GM21423 (cell line): ENCODE data around the gene RAB34.

Experiments
- ATAC-seq: cut with Tn5 transposase; IDR thresholded peaks from one replicate; pipeline ENCODE4 v1.9.1; 2021; ENCODE audit warnings: mild to moderate bottlenecking, moderate library complexity; ENCODE audit not compliant: unreplicated experiment

RAB34 gene, protein sequence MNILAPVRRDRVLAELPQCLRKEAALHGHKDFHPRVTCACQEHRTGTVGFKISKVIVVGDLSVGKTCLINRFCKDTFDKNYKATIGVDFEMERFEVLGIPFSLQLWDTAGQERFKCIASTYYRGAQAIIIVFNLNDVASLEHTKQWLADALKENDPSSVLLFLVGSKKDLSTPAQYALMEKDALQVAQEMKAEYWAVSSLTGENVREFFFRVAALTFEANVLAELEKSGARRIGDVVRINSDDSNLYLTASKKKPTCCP

DNA sequence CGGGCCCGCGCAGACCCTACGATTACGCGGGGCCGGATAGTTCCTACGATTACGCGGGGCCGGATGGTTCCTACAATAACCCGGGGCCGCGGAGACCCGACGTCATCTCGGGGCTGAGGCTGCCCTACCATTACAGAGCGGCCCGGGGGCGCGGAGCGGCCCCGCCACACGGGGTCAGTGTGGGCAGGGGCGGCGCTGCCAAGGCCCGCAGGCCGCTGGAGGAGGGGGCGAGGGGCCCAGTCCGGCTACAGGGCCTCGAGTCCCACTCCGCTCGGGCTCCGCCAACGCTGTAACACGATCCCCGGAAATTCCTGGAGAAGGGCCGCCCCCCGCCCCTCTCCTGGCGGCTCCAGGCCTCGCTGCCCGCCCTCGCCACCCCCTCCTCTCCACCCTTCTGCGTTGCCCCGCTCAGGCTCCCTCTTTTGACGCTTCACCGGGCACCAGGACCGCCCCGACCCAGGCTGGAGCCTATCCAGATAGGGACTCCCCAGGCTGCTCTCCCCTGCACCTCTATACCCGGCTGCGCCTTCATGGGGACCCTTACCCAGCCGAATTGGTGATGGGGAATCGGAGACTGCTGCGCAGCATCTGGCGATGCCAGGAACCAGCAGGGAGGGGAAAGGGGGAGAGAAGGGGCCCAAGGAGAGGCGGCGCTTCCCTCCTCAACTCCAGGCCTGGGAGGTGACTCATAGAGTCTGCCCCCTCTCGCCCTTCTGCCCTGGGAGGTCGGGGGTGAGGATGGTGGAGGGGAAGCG lies at the start of gene RAB34:
RAB34 (minus strand) TSS at position 291 of the 755 bp plus-strand sequence. CDS start 602 bp downstream, outside the sequence.
- no peak for ATAC-seq

DNA sequence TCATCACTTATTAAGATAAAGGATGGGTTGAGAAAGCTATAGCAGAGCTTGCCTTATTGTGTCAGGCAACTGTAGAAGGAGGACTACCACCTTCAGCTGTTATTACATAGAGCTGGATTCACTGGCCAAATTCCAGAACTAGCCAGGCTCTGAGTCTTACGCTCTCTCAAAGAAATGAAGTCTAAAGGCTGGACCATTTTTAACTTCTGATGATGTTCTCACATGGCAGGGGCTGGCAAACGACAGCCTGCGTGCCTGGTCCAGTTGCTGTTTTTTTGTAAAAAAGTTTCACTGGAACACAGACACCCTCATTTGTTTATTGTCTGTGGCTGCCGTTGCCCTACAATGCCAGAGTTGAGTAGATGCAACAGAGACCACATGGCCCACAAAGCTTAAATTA lies 47.4 kb upstream of the RAB34 start:
- no peak for ATAC-seq

DNA sequence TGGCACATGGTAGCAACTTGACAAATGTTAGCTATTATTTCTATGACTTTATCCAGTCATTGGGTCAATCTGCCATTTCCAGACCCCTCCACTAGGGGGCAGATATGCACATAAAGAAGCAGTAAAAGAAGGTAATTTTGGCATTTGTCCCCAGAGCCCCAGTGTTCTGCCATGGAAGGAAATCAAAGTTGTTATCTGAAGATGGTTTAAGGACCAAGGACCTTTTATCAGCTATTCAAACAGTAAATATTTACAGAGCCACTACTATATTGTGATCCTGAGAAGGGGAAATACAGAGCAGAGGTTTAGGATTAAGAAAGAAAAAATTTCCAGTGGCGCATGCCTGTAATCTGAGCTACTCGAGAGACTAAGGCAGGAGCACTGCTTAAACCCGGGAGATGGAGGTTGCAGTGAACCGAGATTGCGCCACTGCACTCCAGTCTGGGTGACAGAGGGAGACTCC lies 46.2 kb upstream of the RAB34 start:
- peak; percentile 28 for ATAC-seq

DNA sequence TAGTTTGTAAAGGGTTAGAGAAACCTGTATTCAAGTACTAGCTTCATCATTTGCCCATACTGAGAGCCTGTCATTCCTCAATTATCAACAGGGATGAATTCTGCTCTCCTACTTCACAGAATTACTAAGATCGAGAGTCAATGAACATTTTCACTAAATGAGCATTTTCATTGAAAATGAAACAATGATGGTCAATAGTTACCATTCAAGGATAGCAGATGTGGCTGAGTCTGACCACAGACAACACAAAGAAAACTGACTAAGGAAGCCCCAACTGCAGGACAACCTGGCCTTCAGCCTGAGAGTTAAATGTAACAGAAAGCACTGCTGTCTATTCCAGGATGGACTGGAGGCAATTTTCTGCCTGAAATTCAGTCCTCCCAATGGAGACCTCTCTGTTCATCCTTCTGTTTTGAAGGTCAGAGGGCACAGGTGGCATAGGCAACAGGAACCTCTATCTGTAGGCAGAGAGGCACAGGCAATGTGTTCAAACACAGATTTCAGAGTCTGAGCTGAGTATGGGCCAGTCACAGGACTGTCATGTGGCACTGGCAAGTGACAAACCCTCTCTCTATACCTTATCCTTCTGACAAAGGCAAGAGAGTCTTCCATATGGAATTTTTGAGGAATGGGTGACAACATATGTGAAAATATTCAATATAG lies 45.6 kb upstream of the RAB34 start:
- ATAC-seq: peak; percentile 68

DNA sequence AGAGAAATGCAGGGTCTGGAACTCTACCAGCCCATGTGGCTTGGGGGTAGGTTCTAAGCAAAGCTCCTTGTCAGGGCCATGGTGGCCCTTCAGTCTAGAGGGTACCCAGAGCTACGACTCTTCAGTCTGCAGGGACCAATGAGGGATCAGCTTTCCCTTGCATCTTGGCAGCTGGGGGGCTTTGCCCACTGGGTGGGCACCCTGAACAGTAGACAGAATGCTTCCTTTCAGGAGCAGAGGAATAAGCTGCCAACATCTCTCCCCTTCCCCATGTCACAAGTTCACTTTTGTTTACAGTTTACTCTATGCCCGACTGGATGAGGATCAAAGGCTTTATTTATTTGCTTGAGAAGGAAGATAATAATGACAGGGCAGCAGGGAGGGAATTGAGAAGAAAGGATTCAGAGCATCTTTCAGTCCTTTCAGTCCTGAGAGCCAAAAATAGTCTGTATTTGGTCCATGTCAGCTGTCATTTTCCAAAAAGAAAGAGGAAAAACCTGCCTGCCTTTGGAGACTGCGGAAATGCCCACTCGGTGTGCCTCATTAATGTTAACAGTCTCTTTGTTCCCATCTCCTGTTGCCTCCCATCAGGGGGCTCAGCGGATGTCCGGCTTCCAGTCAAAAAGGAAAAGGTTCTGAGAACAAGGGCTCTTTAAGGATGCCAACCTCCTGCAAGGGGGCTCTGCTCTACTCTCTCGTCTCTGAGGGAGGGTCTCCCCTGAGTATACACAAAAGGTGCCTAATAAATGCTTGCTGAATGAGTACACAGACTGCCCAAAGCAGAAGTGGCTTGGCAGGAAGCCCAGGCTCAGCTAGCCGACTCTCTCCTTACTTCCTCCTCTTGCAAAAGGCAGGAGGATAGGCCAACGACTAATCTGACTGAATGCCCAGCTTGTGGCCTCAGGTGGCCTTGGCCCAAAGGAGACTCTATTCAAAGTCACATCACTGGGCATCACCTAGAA lies 43.2 kb upstream of the RAB34 start:
- no peak for ATAC-seq

DNA sequence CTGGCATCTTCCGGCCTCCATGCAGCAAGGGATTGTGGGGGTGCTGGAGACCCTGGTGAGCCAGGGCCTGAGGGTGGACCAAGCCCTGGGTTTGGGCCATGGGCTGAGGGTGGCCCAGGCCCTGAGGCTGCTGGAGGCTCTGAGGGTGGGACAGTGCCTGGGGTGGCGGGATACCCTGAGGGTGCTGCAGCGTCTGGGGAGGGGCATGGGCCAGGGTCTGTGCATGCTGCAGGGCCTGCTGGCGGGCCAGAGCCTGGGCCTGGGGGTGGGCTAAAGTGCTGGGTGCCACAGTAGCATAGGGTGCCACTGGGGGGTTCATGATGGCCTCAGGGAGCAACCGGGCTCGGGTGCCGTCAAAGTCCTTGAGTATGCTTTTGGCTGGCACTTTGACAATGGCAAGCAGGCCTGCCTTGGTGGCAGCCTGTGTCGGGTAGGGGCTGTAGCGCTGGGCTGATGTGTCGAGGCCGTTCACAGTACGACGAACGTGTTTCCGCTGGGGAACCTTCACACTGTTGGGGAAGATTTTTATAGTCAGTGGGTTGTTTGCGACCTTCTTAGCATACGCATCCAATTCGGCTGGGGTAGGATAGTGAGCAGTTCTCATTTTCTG lies 41.7 kb upstream of the RAB34 start:
- ATAC-seq: no peak

DNA sequence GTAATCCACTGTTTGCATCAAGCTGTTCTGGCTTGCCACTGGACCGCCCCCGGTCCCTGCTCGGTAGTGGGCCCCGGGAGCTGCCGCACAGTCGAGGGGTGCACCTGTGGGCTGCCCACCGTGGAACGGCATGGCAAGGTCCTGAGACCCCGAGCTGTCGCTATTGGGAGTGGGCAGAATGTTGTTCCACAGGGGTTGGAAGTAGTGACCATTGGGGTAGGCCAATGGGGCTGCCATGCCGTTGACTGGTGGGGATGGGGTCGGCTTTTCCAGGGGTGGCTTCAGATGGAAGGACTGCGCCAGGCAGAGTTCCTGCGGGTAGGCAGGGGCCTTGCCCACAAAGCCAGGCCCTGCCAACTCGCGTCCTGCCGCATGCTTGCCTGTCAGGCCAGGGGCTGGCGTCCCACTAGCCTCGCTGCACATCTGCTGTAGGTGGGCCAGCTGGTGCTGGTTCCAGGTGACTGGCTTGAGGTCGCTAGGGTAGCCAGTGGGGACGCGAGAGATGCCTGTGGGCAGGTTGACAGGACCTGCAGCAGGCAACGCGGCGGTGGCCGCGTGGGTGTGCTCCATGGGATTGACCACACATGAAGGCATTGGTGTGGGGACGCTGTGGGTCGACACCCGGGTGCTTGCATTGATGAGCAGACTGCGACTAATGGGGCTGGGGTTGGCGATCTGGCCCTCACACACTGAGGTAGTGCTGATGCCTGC lies 40.9 kb upstream of the RAB34 start:
- no peak for ATAC-seq

DNA sequence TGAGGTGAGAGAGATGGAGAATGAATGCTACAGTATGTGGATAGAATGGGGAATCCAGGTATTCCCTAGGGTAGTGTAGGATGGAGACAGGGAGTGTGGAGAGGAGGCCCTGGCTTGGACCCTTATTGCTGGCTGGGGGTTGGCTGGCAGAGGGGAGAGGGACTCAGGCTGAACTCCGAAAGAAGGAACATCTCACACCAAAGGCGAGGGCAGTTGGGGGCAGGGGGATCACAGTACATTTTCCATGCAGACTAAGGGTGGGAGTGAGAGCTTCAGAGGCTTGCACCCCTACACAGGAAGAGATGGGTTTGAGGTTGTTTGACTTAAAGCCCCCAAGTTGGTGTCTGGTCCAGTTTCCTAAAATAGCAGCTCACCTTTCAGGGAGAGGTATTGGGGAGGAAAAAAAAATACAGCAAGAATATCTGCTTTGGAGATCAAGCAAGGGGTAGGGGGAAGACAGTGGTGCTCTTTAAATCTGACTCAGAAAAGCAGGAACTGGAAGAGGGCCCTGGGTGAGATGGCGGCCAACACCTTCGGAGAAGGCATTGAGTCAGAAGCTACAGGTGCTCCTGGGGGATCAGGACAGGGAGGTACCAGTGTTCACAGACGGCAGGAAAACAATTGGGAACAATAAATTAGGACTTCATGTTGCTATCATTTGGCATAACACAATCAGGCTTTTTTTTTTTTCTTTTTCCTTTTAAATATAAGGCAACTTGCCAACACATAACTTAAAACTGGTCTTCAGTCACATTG lies 38.6 kb upstream of the RAB34 start:
- ATAC-seq: no peak

DNA sequence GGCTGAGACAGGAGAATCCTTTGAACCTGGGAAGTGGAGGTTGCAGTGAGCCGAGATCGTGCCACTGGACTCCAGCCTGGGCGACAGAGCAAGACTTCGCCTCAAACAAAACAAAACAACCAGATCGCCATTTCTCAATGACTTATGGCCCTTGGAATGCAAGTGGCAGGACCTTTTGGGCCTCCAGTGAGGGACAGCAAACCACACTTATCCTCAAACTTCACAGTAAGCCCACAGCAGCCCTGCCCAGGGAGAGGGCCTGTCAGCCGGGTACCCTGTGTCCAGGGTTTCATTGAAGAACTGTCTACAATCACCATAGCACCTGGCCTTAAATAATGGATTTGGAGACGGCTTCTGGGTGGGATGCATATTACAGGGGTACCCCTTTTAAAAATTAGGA lies 37.8 kb upstream of the RAB34 start:
- ATAC-seq: no peak

DNA sequence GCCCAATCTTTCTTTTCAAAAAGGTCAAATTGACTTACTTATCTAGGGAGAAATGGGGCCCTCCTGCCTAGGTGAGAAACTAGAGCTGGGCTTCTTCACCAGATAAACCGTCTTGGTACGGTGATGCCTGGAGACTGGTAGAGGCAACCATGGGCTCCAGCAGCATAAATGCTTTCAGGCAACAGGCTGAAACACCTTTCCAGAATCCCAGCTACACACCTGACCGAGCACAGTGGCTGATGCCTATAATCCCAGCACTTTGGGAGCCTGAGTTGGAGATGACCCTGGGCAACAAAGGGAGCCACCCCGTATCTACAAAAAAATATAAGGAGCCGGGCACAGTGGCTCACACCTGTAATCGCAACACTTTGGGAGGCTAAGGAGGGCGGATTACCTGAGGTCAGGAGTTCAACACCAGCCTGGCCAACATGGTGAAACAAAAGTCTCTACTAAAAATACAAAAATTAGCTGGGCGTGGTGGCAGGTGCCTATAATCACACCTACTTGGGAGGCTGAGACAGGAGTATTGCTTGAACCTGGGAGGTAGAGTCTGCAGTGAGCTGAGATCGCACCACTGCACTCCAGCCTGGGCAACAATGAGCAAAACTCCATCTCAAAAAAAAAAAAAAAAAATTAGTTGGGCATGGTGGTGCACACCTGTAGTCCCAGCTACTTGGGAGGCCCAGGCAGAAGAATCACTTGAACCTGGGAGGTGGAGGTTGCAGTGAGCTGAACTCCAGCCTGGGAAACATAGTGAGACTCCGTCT lies 34.1 kb upstream of the RAB34 start:
- ATAC-seq: no peak

DNA sequence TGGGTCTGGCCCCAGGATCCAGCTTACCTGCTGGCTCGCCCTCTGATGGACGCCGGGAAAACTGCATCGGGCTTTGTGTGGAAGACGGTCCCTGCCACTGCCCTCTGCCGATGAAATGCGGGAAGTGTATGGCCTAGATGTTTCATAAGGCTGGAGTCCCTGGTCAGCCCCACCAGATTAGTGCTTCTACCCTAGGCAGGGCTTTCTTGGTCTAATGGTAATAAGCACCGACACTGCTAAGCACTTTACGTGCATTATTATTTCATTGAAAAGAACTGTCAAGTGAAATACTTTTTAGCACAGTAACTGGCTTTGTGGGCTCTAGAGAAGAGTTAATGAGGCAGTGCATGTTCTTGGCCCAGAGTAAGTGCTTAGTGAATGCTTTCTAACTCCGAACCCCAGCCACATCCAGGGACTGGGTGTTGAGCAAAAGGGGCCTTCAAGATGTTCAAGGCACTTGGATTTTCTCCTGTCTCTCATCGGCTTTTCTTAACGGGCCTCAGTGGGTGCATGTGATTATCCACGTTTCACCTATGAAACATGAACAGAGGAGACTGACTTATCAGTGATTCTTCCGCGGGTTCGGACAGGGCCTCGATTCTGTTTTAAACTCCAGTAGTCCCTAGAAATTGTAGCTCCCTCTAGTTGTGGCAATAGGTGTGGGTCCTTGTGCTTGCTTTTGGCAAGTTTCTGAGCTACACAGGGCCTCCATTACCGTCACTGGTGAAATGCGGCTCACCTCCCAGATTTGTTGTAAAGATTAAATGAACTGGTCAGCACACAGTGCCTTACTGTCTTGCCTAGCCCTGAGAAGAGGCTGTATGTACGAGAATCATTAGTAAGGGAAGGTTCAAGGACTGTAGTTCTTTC lies 32.7 kb upstream of the RAB34 start:
- ATAC-seq: peak; percentile 56

DNA sequence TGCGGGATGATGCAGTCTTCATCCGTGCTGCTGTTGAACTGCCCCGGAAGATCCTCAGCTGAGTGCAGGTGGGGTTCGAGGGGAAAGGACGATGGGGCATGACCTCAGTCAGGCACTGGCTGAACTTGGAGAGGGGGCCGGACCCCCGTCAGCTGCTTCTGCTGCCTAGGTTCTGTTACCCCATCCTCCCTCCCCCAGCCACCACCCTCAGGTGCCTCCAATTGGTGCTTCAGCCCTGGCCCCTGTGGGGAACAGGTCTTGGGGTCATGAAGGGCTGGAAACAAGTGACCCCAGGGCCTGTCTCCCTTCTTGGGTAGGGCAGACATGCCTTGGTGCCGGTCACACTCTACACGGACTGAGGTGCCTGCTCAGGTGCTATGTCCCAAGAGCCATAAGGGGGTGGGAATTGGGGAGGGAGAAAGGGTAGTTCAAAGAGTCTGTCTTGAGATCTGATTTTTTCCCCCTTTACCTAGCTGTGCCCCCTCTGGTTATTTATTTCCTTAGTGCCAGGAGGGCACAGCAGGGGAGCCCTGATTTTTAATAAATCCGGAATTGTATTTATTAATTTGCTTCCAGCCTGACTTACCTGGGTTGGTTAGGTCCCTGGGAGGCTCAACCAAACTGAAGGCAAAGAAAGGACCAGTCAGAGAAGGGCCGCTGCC lies 32.0 kb upstream of the RAB34 start:
- ATAC-seq: no peak

DNA sequence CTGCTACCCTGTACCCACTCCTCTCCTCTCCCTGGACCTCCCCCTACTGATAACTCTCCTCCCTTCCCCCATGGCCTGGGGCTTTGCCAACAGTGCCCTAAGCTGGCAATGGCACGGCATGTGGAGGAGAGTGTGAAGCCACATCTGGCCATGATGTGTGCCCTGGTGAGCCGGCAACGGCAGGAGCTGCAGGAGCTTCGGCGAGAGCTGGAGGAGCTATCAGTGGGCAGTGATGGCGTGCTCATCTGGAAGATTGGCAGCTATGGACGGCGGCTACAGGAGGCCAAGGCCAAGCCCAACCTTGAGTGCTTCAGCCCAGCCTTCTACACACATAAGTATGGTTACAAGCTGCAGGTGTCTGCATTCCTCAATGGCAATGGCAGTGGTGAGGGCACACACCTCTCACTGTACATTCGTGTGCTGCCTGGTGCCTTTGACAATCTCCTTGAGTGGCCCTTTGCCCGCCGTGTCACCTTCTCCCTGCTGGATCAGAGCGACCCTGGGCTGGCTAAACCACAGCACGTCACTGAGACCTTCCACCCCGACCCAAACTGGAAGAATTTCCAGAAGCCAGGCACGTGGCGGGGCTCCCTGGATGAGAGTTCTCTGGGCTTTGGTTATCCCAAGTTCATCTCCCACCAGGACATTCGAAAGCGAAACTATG lies 31.3 kb upstream of the RAB34 start:
- no peak for ATAC-seq

DNA sequence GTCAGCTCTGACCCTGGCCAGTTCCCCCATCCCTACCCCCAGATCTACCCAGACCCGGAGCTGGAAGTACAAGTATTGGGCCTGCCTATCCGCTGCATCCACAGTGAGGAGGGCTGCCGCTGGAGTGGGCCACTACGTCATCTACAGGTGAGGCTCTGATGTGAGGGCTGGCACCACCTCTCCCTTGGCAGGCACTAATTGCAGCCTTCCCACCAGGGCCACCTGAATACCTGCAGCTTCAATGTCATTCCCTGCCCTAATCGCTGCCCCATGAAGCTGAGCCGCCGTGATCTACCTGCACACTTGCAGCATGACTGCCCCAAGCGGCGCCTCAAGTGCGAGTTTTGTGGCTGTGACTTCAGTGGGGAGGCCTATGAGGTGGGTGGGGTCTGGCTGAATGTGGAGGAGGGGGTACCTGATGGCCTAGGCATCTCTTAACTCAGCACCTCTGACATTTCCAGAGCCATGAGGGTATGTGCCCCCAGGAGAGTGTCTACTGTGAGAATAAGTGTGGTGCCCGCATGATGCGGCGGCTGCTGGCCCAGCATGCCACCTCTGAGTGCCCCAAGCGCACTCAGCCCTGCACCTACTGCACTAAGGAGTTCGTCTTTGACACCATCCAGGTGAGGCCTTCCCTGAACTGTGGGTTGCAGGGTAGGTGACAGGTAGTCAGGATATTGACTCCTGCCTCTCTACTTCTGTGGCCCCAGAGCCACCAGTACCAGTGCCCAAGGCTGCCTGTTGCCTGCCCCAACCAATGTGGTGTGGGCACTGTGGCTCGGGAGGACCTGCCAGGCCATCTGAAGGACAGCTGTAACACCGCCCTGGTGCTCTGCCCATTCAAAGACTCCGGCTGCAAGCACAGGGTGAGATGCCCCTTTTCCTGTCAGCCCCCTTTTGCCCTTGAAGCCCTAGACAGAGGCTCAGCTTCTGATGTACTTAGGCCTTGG lies 30.4 kb upstream of the RAB34 start:
- ATAC-seq: no peak

DNA sequence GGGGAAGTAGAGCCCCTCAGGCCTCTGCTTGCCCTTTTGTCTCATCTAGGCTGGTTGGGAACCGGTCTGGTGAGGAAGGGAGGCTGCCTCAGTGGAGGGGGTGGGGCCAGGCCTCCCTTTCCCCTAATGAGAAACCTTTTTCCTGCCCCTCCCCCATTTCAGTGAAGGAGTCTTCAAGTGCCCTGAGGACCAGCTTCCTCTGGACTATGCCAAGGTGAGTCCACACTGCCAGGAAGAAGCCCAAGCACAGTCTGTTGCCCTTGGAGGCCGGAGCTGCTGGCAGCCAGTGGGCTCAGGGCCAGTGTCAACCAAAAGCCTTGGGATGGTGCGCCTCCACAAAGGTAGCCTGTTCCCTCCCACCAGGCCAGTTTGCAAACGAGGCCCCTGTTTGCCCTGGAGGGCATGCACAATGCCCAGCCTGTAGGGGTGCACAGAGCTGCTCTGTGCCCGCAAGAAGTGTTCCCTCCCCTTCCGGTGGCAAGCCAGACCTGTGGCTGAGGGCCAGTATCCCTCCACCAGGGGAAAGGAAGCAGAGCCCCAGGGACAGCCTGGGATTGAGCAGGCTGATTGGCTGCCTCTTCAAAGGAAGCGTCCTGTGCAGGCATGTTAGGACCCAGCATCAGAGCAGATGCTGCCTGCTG lies 29.5 kb upstream of the RAB34 start:
- no peak for ATAC-seq
